SK-N-SH (cell line): ENCODE data around the gene VGLL4. TPM values are rescaled to one million over a fixed set of nuclear protein-coding genes. Genes with fewer than 3 reads are reported as not detected.

Experiments
- CTCF ChIA-PET: fragments of 300-600, 350-600 bp; formaldehyde crosslinking; extraction: SDS; loops from one replicate; lab custom pipeline; 2021; lab: Yijun Ruan, JAX
- POLR2A ChIA-PET: fragments of 350-600 bp; sonication (Branson Sonifier 250); formaldehyde crosslinking; extraction: SDS; loops from one replicate; lab custom pipeline; 2020; ENCODE audit warnings: antibody characterized with exemption, inconsistent platforms; lab: Yijun Ruan, JAX
- DNase-seq: peaks from one replicate; pipeline ENCODE4 v3.0.0; 2012
- H2AFZ ChIP-seq: fragments of 200-600 bp; sonication (generic); 2 replicates; pipeline ENCODE4 v1.8.1; 2016; ENCODE audit warnings: antibody characterized with exemption, mild to moderate bottlenecking, low read depth
- H3F3A ChIP-seq: fragments of 200-600 bp; sonication (generic); replicated peaks from 2 replicates; pipeline ENCODE3; 2016; ENCODE audit warnings: antibody characterized with exemption, mild to moderate bottlenecking; ENCODE audit not compliant: insufficient read depth
- H3K27ac ChIP-seq, 2 experiments: fragments of 200-500 bp in 1 of 2; fragments of 200-600 bp in 1 of 2; sonication (Bioruptor generic) in 1 of 2; sonication (generic), shearing (Covaris generic) in 1 of 2; 2 replicates each; pipeline versions ENCODE4 v1.5.1 to v1.6.1; 2014 to 2016; ENCODE audit warnings: low read depth in 2 of 2, inconsistent platforms in 1 of 2, low read length in 1 of 2, mild to moderate bottlenecking in 1 of 2, mixed read lengths in 1 of 2
- H3K27me3 ChIP-seq: fragments of 200-600 bp; sonication (generic), shearing (Covaris generic); 2 replicates; pipeline ENCODE4 v1.6.1; 2016; ENCODE audit warnings: mixed run types; ENCODE audit not compliant: insufficient read depth
- H3K36me3 ChIP-seq, 2 experiments: fragments of 200-500 bp in 1 of 2; fragments of 200-600 bp in 1 of 2; sonication (Bioruptor generic) in 1 of 2; sonication (generic) in 1 of 2; replicated peaks in 1 of 2; 2 replicates each; pipeline versions ENCODE3 to v1.5.1; 2014 to 2016; ENCODE audit warnings: low read length in 1 of 2, mild to moderate bottlenecking in 1 of 2; ENCODE audit not compliant: insufficient read depth in 2 of 2, control insufficient read depth in 1 of 2
- H3K4me1 ChIP-seq, 2 experiments: fragments of 200-500 bp in 1 of 2; fragments of 200-600 bp in 1 of 2; sonication (Bioruptor generic) in 1 of 2; sonication (generic), shearing (Covaris generic) in 1 of 2; 2 replicates each; pipeline versions ENCODE4 v1.5.1 to v1.6.1; 2014 to 2016; ENCODE audit warnings: low read depth in 1 of 2, low read length in 1 of 2, mixed run types in 1 of 2; ENCODE audit not compliant: insufficient read depth in 2 of 2, control insufficient read depth in 1 of 2
- H3K4me2 ChIP-seq: fragments of 200-600 bp; sonication (generic), shearing (Covaris generic); 2 replicates; pipeline ENCODE4 v1.6.1; 2017; ENCODE audit warnings: mixed run types
- H3K4me3 ChIP-seq, 2 experiments: fragments of 200-500 bp in 1 of 2; fragments of 200-600 bp in 1 of 2; sonication (Bioruptor generic) in 1 of 2; sonication (generic), shearing (Covaris generic) in 1 of 2; 2 replicates each; pipeline versions ENCODE4 v1.5.1 to v1.8.1; 2014 to 2016; ENCODE audit warnings: low read depth in 2 of 2, inconsistent platforms in 1 of 2, low read length in 1 of 2, mild to moderate bottlenecking in 1 of 2, mixed read lengths in 1 of 2, moderate library complexity in 1 of 2
- H3K79me2 ChIP-seq: fragments of 200-600 bp; sonication (generic); 2 replicates; pipeline ENCODE4 v1.8.1; 2017; ENCODE audit warnings: mild to moderate bottlenecking; ENCODE audit not compliant: insufficient read depth
- H3K9ac ChIP-seq: fragments of 200-600 bp; sonication (generic); 2 replicates; pipeline ENCODE4 v1.6.1; 2017; ENCODE audit warnings: mixed run types
- H3K9me2 ChIP-seq: fragments of 200-600 bp; sonication (generic); 2 replicates; pipeline ENCODE4 v1.6.1; 2017; ENCODE audit warnings: mixed run types
- H3K9me3 ChIP-seq: fragments of 200-600 bp; sonication (generic); 2 replicates; pipeline ENCODE4 v1.6.1; 2017; ENCODE audit warnings: mixed run types, mild to moderate bottlenecking, moderate library complexity
- H4K20me1 ChIP-seq: fragments of 200-600 bp; sonication (generic); 2 replicates; pipeline ENCODE4 v1.6.1; 2017; ENCODE audit warnings: mild to moderate bottlenecking, mixed run types; ENCODE audit not compliant: insufficient read depth
- CHD2 ChIP-seq: fragments of 150-350 bp; IDR thresholded peaks from 2 replicates; pipeline ENCODE4 v1.6.1; 2018; ENCODE audit warnings: low read length; ENCODE audit not compliant: partially characterized antibody
- CTCF ChIP-seq: fragments of 200-600 bp; sonication (generic); IDR thresholded peaks from 2 replicates; pipeline ENCODE4 v1.6.1; 2017; ENCODE audit warnings: antibody characterized with exemption, mild to moderate bottlenecking, moderate library complexity
- EP300 ChIP-seq, 2 experiments: IDR thresholded peaks; 2 replicates each; pipeline versions ENCODE4 v1.4.0 to v1.6.1; 2012; ENCODE audit warnings: borderline replicate concordance in 1 of 2, low read depth in 1 of 2, low read length in 1 of 2
- EZH2phosphoT487 ChIP-seq: fragments of 200-600 bp; sonication (generic); IDR thresholded peaks from 2 replicates; pipeline ENCODE4 v1.6.1; 2017; ENCODE audit warnings: low read depth, mixed run types, mild to moderate bottlenecking, antibody characterized with exemption, moderate library complexity, borderline replicate concordance
- FOSL2 ChIP-seq: IDR thresholded peaks from 2 replicates; pipeline ENCODE4 v1.4.0; 2012; ENCODE audit warnings: low read depth, mild to moderate bottlenecking, moderate library complexity, borderline replicate concordance
- IRF3 ChIP-seq: fragments of 150-350 bp; IDR thresholded peaks from 2 replicates; pipeline ENCODE4 v1.6.1; 2016; ENCODE audit warnings: mild to moderate bottlenecking, low read depth, low read length
- JUND ChIP-seq: IDR thresholded peaks from 2 replicates; pipeline ENCODE4 v1.4.0; 2012
- MEF2A ChIP-seq: IDR thresholded peaks from 2 replicates; pipeline ENCODE4 v1.4.0; 2012; ENCODE audit warnings: low read depth, borderline replicate concordance
- PBX3 ChIP-seq: IDR thresholded peaks from 2 replicates; pipeline ENCODE4; 2012
- RCOR1 ChIP-seq: fragments of 150-350 bp; IDR thresholded peaks from 2 replicates; pipeline ENCODE4 v1.6.1; 2017; ENCODE audit warnings: antibody characterized with exemption, low read length
- RFX5 ChIP-seq: IDR thresholded peaks from 2 replicates; pipeline ENCODE4 v1.6.1; 2012; ENCODE audit warnings: mild to moderate bottlenecking, improper control_type of control experiment, low read length
- TAF1 ChIP-seq: IDR thresholded peaks from 2 replicates; pipeline ENCODE4 v1.6.1; 2012; ENCODE audit warnings: low read depth, mild to moderate bottlenecking, low read length, moderate library complexity, borderline replicate concordance
- TCF12 ChIP-seq: IDR thresholded peaks from 2 replicates; pipeline ENCODE4 v1.4.0; 2012
- USF1 ChIP-seq: IDR thresholded peaks from 2 replicates; pipeline ENCODE4 v1.4.0; 2012; ENCODE audit warnings: low read depth, borderline replicate concordance
- USF2 ChIP-seq: fragments of 150-350 bp; IDR thresholded peaks from 2 replicates; pipeline ENCODE4 v1.6.1; 2017; ENCODE audit warnings: antibody characterized with exemption, low read length, low read depth, borderline replicate concordance
- YY1 ChIP-seq: IDR thresholded peaks from 2 replicates; pipeline ENCODE4 v1.4.0; 2012; ENCODE audit warnings: low read depth, mild to moderate bottlenecking
- ZBTB33 ChIP-seq: IDR thresholded peaks from 2 replicates; pipeline ENCODE4 v1.4.0; 2012; ENCODE audit warnings: low read depth, borderline replicate concordance
- WGBS: methylation state at CpG from one replicate; pipeline ENCODE4 v1.1.6; 2017; ENCODE audit warnings: low lambda C conversion rate; 5-methylcytosine and 5-hydroxymethylcytosine counted together
- polyA plus RNA-seq, 3 experiments: library from polyadenylated mRNA; depleted of rRNA; stranded (reverse); fragments of >200 nt; gene quantifications; 2 replicates each; pipeline ENCODE4 v1.2.3, GENCODE V29; 2012

Gene VGLL4
- polyA plus RNA-seq, 1 of the 3 experiments (the other 2 are of a cell fraction) = 48.9 TPM

- 96% methylated on average over 2 of the region's 2 CpGs for WGBS
- no peaks in the 10 kb centered on the region for H3K27me3 ChIP-seq
- ChIA-PET CTCF (no interaction called here), POLR2A (no interaction called here)
- no peak overlapping the region for H2AFZ ChIP-seq
- no peaks in the 10 kb centered on the region for H4K20me1 ChIP-seq
- H3K4me1 ChIP-seq = peaks cover 3 to 8% of the 10 kb centered on the region in 2 experiments; a peak in 2 of 4 replicates
- H3F3A ChIP-seq = peaks cover 20% of the 10 kb centered on the region
- peaks cover 0 to 7% of the 10 kb centered on the region in 2 experiments for H3K36me3 ChIP-seq
- TF ChIP-seq CTCF = no peak
- no peak for TF ChIP-seq IRF3
- no peak for TF ChIP-seq PBX3
- H3K27ac ChIP-seq = no peak overlapping the region
- H3K9me3 ChIP-seq = no peaks in the 10 kb centered on the region
- H3K4me2 ChIP-seq = no peak overlapping the region
- peaks cover 4% of the 10 kb centered on the region; the same call in 1 of the 2 replicates for H3K79me2 ChIP-seq
- H3K9me2 ChIP-seq = no peaks in the 10 kb centered on the region
- H3K9ac ChIP-seq = no peak overlapping the region
- DNase-seq = no peak
- no peak overlapping the region for H3K4me3 ChIP-seq
Measured at GRCh38 chr3:11547498-11547897, 96.2 kb downstream of the VGLL4 start.

GRCh38 chr3:11546657-11547302 lies 96.9 kb downstream of the VGLL4 start:
- peaks cover 4% of the 10 kb centered on the region; the same call in 1 of the 2 replicates for H3K79me2 ChIP-seq
- no peak overlapping the region for H3K27ac ChIP-seq
- DNase-seq = no peak
- no peaks in the 10 kb centered on the region for H3K9me3 ChIP-seq
- H3K36me3 ChIP-seq = peaks cover 0 to 7% of the 10 kb centered on the region in 2 experiments
- H2AFZ ChIP-seq = no peak overlapping the region
- H3K4me1 ChIP-seq = peaks cover 8 to 9% of the 10 kb centered on the region in 2 experiments; a peak in 2 of 4 replicates
- ChIA-PET CTCF (no interaction called here), POLR2A (no interaction called here)
- H3K9me2 ChIP-seq = no peaks in the 10 kb centered on the region
- no peak overlapping the region for H3K4me2 ChIP-seq
- H3F3A ChIP-seq = peaks cover 17% of the 10 kb centered on the region
- no peaks in the 10 kb centered on the region for H3K27me3 ChIP-seq
- 95% methylated on average over 7 of the region's 9 CpGs for WGBS
- no peak overlapping the region for H3K4me3 ChIP-seq
- H4K20me1 ChIP-seq = no peaks in the 10 kb centered on the region
- H3K9ac ChIP-seq = no peak overlapping the region
- TF ChIP-seq CHD2 = no peak
- TF ChIP-seq MEF2A = no peak
- no peak for TF ChIP-seq RCOR1
- no peak for TF ChIP-seq ZBTB33
- no peak for TF ChIP-seq EP300 (IDR thresholded peaks at IDR 0.05; ENCODE audit: borderline replicate concordance in 1 of 2, low read depth in 1 of 2, low read length in 1 of 2)
- no peak for TF ChIP-seq USF2
- TF ChIP-seq RFX5 = no peak
- no peak for TF ChIP-seq USF1
- no peak for TF ChIP-seq PBX3
- no peak for TF ChIP-seq YY1
- TF ChIP-seq FOSL2 = no peak
- TF ChIP-seq JUND = no peak
- no peak for TF ChIP-seq TAF1
- no peak for TF ChIP-seq TCF12
- no peak for TF ChIP-seq EZH2phosphoT487
